NCI-H524 treated with DMSO at 0.1 percent for 48 hours (cell line): ENCODE data around the gene SH3BP5.

Experiments used
- DNase-seq: peaks from one replicate; lab custom pipeline; 2025; lab: John Stamatoyannopoulos, UW

SH3BP5 gene

DNA sequence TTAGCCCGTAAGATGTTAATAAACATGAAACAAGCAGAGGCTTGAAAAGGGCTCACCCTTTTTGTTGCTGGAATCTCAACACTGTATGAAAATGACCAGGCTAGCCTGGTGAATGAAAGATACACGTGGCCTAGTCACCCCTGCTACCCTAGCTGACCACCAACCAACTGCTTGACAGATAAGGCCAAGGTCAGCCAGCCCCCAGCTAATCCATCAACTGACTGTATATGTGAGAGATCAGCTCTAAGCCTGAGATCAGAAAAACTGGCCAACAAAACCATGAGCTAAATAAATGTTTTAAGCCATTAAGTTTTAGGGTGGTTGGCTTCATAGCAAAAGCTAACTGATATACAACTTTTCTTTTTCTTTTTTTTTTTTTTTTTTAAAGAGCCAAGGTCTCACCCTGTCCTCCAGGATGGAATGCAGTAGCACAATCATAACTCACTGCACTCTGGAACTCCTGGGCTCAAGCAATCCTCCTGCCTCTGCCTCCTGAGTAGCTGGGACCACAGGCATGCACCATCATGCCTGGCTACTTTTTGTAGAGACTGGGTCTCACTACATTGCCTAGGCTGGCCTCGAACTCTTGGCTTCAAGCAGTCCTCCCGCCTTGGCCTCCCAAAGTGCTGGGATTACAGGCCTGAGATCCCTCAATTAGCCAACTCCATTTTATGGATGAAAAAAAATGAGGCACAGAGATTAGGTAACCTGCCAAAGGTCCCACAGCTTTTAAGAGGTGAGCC is 34.6 kb downstream of the SH3BP5 start:
- DNase-seq: no peak

DNA sequence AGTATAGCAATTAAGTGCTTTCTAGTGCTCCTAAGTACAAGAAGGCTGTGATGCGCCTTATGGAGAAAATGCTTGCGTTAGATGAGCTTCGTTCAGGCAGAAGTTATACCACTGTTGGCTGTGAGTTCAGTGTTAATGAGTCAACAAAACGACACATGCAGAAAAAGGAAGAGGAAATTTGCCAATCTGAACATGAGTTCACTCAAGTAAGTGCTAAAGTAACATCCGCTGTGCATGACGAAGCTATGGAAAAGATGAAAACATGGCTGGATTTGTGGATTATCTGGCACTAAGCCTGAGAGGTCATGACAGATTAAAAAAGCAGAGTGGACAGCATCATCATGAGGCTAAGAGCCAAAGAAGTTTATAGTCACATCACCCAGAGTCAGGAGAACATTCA is 36.9 kb downstream of the SH3BP5 start:
- no peak for DNase-seq

DNA sequence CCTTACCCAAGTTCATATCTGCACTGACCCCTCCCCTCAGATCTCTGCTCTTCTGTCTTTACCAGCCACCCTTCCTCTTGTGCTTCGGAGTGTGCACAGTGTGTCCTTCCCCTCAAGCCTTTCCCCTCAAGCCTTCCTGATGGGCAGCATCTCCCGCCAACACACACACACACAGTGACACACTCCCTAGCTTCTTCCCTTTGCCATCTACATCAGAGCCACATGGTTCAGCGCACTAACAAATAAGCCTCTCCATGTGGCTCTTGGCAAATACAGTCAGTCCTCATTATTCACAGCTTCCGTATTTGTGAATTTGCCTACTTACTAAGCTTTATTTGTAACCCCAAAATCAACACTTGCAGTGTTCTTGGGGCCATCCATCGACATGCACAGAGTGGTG is 37.5 kb downstream of the SH3BP5 start:
- no peak for DNase-seq

DNA sequence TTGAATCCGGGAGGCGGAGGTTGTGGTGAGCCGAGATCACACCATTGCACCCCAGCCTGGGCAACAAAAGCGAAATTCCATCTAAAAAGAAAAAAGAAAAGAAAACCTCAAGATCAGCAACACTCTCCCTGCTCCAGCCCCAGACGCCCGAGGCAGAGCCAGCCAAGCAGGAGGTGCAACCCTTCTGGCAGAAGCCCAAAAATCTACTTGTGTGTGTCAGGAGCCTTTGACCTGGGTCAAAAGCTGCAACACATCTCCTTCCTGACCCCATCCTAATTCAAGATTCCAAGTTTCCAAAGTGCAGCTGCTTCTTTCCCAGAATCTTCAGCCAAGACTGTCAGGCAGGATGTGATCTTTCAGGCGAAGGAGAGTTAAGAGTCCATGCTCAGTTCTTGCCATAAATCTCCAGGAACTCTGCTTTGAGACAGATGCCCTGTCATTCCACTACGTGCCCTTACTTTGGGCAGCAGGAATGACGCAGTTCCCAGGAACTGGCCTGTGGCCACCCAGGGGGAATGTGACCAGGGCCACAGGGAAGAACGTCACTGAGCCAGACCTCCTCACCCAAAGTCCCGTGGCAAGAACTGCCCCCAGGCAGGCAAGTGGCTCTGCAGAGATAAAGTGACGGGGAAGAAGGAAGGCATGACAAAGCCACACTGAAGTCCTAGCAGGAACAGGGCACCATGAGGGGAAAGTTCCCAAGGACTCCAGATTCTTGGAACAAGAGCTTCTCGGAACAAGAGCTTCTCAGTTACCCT is 39.4 kb downstream of the SH3BP5 start:
- DNase-seq: no peak

DNA sequence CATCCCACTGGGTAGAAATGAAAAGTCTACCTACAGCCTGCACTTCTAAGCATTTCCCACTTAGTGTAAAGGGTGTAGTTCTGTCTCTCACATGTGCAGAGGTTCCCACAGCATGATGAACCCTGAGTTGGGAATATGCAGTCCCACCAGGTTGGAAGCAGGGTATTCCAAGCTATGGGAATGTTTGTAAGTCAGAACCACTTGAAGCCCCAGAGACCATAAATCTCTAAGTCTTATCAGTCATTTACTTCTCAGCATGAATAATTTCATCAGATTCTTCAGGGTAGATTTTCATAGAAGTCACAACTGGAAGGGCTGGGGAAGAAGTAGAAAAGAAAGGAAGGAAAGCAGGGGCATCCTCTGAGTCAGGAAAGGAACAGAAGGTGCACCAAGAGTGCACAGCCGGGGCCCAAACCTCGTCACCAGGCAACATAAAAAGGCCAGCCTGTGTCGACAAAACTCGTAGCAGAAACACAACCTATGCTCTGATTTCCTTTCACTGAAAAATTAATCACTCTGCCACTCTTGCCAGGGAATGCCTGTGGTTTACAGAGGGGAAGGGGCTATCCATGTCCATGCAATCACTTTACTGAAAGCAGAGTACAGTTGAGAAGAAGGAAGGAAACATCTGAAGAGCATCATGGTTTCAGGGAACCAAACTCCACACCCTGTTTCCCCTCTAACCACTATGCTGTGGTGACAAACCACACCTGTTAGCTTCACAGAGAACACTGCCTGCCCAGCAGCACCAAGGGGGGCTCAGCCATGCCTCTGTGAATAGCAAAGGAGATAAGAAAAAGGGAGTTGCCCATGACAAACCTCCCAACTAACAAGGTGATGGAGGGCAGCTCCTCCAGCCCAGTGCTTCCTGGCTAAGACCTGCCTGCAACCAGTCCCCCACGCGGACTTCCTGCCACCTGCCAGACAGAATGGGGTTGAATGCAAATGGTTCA is 40.5 kb downstream of the SH3BP5 start:
- no peak for DNase-seq

DNA sequence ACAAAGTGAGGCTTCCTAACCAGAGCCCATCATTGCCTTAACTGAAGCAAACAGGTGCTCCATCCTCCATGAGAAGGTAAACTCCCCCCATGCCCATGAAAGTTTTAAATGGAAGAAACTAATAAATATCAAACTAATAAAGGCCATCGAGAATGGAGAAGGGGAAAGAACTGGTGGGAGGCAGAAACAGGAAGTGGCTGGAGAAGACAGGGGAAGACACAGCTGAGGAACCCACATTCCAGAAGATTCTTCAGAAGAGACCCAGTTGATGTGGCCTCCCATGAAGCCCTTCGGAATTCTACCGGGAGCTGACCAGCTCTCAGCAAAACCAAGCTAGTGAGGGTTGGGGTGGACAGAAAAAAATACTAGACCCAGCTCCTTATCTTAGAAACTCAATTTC is 41.6 kb downstream of the SH3BP5 start:
- DNase-seq: no peak

DNA sequence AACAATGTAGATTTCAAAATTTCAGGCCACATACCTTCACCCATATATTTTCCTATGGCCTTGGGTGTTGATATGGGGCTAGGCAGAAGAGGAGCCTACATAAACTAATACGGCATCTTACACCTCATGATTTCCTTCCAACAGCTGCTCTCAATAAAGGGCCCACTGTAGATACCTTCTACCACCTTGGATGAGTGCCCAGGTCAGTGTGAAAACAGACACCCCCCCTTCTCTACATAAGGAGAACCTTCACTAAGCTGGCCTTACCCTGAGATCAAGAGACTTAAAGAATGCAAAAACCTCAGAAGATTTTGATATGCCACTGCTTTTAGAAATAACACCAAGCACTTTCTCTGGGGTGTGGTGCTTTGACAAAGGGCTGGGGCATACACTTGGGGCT is 42.7 kb downstream of the SH3BP5 start:
- DNase-seq: no peak

DNA sequence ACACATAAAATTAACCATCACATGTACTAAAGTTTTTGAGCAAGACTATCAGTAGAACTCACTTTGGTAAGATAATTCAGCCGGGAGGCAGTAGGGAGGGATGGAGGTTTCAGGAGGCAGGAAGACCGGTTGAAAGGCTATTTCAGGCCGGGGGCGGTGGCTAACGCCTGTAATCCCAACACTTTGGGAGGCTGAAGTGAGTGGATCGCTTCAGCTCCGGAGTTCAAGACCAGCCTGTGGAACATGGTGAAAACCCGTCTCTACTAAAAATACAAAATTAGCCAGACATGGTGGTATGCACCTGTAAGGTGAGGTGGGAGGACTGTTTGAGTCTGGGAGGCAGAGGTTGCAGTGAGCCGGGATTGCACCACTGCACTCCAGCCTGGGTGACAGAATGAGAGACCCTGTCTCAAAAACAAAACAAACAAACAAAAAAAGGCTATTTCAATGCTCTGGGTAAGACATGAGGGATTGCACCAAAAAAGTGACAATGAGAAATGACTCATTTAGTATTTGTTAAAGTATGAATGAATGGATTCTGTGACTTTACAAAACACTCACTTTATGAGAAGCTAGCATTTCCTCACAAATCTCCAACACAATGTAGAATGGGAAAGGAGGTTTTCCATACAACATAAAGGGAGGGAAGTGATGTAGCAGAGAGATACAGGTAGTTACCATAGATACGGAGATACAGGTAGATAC is 43.9 kb downstream of the SH3BP5 start:
- no peak for DNase-seq

DNA sequence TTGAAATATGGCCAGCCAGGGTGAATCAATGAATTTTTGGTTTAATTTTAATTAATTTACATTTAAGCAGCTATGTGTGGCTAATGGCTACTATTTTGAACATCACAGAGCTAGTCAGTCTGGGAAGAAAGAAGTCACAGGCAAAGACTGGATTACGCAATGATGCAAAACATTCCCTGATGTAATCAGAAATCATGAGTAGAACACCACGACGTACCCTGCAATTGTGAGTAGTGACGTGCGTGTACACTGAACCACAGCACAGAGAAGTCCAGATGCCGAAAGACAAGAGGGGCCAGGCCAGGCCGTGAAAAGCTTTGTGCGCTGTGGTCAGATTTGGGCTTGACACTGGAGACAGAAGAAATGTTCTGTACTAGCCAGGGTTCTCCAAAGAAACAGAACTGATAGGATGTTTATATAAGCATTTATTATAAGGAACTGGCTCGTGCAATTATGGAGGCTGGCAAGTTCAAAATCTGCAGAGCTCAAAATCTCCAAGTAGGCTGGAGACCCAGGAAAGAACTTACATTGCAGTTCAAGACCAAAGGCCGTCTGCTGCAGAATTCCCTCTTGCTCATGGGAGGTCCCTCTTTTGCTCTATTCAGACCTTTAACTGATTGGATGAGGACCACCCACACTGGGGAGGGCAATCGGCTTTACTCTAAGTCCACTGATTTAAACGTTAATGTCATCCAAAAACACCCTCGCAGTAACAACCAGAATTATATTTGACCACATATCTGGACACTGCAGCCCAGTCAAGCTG is 44.6 kb downstream of the SH3BP5 start:
- DNase-seq: no peak

DNA sequence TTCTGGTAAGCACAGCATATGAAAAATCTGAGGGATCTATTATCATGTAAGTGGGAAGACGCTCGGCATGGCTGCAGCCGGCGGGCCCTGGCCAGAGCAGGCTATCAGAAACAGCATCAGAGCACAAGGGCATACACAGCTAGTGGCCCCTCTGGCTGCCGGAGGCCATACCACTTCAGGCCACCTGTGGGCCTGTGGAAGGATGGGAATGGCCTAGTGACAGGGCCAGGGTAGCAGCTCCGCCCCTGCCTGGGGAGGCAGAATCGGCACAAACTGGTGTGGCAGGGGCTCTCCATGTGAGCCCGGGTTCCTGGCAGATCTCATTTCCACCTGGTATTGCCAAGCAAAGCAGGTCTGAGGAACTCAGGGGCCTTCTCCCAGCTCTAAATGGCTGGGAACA is 46.4 kb downstream of the SH3BP5 start:
- no peak for DNase-seq

DNA sequence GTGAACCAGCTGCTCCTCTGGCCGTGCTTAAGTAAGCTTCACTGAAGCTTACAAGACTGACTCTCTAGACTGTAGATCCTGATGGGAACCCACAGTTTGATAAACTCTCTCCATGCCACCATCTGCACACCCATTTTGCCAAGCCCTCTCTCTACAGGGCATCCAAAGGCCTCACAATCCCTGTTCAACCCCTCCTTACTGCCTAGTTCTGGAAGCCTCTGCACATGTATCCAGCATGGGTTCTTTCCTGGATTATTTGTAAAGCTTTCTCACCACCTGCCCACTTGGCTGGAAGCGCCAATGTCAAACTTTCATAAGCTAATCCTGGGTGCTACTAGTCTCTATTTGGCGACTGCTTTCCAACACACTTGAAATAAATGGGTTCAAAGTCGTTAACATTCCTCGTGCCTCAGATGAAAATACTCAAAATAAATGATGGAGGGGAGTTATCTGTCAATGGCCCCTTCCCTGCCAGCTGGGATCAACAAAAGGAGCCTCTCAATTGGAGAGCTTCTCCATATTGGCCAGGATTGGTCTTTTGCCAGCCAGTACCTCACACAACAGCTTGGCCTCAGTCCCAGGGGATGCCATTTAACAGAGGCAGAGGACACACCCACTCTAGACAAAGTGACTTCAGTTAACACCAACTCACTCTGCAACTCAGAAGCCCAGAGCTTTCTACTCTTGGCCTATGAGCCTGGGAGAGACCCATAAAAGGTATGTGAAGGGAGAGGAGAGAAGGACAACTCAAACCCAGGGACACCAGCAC is 48.1 kb downstream of the SH3BP5 start:
- DNase-seq: peak; percentile 95

DNA sequence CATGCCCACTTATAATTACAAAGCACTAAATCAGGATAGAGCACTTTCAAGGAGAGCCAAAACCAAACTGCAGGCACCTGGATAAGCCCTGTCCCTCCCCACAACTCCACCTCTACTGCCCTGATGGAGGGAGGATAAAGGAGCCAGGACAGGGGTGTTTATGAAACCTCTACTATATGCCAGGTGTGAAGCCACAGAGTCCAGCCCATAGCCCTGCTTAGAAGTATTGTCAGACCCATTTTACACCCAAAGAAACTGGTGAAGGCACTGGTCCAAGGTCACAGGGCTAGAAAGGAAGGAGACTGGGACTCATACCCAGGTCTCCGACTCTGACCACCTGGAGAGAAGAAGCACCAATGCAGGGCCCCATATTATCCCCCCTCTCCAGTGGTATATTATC is 48.7 kb downstream of the SH3BP5 start:
- no peak for DNase-seq

DNA sequence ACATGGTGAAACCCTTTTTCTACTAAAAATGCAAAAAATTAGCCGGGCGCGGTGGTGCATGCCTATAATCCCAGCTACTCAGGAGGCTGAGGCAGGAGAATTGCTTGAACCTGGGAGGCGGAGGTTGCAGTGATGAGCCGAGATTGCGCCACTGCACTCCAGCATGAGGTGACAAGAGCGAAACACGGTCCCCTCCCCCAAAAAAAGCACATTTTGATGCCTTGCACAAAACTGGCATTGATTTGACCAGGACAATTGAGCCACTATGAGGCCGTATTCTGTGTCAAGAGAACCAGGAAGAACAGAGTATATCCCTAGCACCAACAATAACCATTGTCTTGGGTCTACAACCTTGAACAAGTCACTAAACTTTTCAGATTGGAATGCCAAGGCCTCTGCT is 50.6 kb downstream of the SH3BP5 start:
- no peak for DNase-seq

DNA sequence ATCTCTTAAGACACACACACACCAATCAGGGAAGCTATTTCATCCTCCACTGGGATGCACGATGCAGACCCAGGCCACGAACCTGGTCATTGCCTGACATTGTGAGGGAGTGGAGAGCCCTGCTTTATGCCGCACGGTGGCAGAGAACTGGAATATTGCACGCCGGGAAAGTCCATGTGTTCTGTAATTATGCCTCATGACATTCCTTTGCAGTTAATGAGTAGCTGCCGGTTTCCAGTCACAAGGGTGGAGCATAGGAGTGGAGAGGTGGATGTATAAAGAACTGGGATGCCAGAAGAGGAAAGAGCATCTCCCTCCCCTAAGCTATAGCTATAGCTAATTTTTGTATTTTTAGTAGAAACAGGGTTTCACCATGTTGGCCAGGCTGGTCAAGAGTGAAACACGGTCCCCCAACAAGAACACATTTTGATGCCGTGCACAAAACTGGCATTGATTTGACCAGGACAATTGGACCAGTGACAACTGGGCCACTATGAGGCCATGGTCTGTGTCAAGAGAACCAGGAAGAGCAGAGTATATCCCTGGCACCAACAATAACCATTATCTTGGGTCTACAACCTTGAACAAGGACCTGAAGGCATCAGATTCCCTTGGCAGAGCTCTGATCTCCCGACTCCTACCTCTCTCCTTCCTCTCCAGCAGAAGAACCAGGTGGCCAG is 51.4 kb downstream of the SH3BP5 start:
- DNase-seq: no peak

DNA sequence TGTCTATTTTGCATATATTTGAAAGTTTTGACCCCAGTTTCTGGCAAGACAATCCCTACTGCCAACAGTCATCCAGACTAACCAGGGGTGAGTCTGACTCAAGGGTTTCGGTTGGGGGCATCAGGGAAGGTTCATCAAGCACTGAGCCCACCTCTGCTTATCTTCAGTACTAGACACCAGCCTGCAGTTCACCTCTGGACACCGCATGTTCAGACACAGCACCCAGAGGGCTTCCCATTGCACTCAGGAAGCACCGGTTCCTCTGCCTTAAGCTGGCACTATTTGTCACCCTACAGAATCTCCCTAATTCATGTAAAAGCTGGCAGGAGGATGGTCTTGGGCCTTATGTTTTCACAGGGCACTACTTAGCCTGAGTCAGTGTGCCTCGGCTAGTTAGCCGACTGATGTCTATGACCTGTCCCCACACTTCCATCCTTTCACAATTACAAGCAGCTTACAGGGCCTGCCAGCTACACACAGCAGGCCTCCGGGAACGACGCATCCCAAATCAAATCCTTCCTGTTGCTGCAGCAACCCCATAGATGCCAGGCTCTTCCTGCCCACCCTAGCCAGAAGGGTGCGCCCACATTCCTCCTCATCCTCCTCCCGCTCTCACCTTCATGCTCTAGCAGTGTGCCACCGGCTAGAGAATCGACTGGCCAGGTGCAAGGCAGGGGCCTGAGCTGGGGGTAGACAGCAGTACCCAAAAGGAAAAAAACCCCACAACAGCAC is 52.5 kb downstream of the SH3BP5 start:
- no peak for DNase-seq

DNA sequence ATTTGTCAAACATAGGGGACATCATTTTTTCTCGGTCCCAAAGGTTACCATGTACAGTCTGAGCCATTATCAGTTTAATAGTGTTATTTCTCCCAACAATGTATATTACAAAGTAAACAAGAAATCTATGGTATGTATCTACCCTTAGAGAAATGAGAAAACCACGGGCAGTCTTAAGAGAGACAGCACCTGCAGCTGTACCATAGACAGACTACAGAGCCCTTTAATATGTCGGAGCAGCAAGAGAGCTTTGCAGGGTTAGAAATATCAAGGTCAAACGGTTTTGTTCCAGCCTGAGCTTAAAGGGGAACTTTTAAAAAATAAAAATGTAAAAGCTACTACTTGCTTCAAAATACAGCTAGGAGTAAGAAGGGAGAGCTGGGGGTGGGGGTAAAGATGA is 53.2 kb downstream of the SH3BP5 start:
- no peak for DNase-seq

DNA sequence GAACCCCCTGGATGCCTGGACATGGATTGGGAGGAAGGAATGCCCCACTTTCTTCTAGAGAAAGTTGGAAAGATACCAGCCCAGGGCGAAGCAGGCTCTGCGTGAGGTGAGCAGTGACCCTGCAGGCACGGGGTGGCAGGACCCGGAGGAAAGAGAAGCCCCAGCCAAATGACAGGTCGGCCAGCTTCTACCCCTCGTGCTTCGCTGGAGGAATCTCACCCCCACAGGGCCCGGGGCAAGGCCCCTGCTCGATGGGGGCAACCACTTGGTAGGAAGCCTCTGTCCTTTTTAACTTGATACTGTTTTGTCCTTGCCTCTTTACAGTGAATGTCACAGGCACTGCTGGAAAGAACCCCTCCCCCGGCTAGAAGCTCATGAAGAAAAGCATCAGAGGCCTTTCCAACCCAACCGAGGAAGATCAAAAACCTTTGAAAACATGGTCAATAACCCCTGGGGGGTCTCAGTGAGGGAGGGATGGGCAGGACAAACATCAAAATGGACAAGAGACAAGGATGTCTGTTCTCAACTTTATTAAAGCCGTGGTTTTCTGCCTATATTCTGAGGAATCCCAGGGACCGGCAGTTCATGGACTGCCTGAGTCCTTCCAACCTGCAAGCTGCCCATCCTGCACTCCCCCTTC is 54.4 kb downstream of the SH3BP5 start:
- DNase-seq: no peak

DNA sequence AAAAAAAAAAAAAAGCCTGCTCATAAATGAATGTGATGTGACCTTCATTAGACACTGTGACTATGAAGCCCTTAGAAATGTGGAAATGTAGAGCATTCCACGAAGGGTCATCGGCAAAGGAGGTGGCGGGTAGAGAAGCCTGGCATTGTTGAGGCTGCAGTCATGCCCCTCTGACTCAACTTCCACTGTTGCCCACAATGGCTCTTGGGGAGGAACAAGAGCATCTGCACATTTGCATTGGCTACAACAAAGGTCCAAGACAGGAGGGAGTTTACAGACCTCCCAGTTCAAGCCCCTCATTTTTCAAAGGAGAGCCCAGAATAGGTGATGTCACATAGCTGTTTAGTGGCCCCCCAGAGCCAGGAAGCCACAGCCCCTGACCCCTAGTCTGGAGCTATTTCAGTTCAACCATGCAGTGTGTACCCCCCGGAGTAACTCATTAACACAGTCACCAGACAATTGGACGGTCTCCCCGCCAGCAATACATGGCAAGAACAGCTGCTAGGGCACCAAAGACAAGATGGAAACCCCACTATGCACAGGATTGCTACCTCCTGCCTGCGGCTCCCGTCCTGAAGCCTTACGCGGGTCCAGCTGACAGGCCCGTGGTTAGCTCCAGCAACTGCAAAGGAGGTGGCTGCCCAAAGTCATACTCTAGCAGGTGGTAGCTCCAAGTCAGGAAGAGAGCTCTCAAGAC is 56.2 kb downstream of the SH3BP5 start:
- DNase-seq: no peak
